SU-DHL-6 (cell line): ENCODE data around the gene PRKCD.

ENCODE experiments used
- H2AFZ ChIP-seq: fragments of 200-600 bp; sonication (generic); 2 replicates; pipeline ENCODE4 v1.6.1; 2014; ENCODE audit warnings: low read depth, mild to moderate bottlenecking, moderate library complexity, mixed read lengths, antibody characterized with exemption, low read length; ENCODE audit not compliant: severe bottlenecking
- H3F3A ChIP-seq: fragments of 200-600 bp; shearing (Covaris generic); 2 replicates; pipeline ENCODE4 v1.6.0; 2016; ENCODE audit warnings: antibody characterized with exemption, mild to moderate bottlenecking; ENCODE audit not compliant: insufficient read depth
- H3K27ac ChIP-seq: fragments of 200-600 bp; sonication (generic); 2 replicates; pipeline ENCODE4 v1.5.1; 2016; ENCODE audit warnings: low read depth, mild to moderate bottlenecking, low read length, moderate library complexity, mixed read lengths
- H3K27me3 ChIP-seq: fragments of 200-600 bp; sonication (generic), shearing (Covaris generic); 2 replicates; pipeline ENCODE4 v1.6.0; 2014; ENCODE audit warnings: mild to moderate bottlenecking, low read length
- H3K36me3 ChIP-seq: fragments of 200-600 bp; sonication (generic); 2 replicates; pipeline ENCODE4 v1.6.1; 2014; ENCODE audit warnings: mild to moderate bottlenecking, low read length, mixed read lengths
- H3K4me2 ChIP-seq: fragments of 300-600, 200-600 bp; shearing (Covaris generic), sonication (generic); 2 replicates; pipeline ENCODE4 v1.6.0; 2014; ENCODE audit warnings: low read length, low read depth, mild to moderate bottlenecking; ENCODE audit not compliant: poor library complexity, severe bottlenecking
- H3K4me3 ChIP-seq: fragments of 200-600 bp; sonication (generic); 2 replicates; pipeline ENCODE4 v1.5.1; 2014; ENCODE audit warnings: antibody characterized with exemption, low read length, mild to moderate bottlenecking, mixed read lengths; ENCODE audit not compliant: insufficient read depth, poor library complexity, severe bottlenecking
- H3K79me2 ChIP-seq: fragments of 200-600 bp; sonication (generic); 2 replicates; pipeline ENCODE4 v1.6.1; 2014; ENCODE audit warnings: mild to moderate bottlenecking, low read length, moderate library complexity; ENCODE audit not compliant: insufficient read depth
- H3K9ac ChIP-seq: fragments of 200-600 bp; sonication (generic); 2 replicates; pipeline ENCODE4 v1.7.0; 2014; ENCODE audit warnings: mild to moderate bottlenecking, low read length
- H3K9me2 ChIP-seq: fragments of 200-600 bp; sonication (generic); replicated peaks from 2 replicates; pipeline ENCODE4 v1.6.1; 2014; ENCODE audit warnings: low read length; ENCODE audit not compliant: insufficient read depth
- H3K9me3 ChIP-seq: fragments of 200-600 bp; sonication (generic); 2 replicates; pipeline ENCODE4 v1.6.1; 2014; ENCODE audit warnings: low read length, mixed read lengths; ENCODE audit not compliant: insufficient read depth
- H4K20me1 ChIP-seq: fragments of 200-600 bp; sonication (generic); 2 replicates; pipeline ENCODE4 v1.6.1; 2014; ENCODE audit warnings: low read depth, mild to moderate bottlenecking, antibody characterized with exemption, low read length, moderate library complexity, mixed read lengths
- CTCF ChIP-seq: fragments of 200-600 bp; sonication (generic); IDR thresholded peaks from one replicate; pipeline ENCODE4 v1.5.1; 2017; ENCODE audit warnings: antibody characterized with exemption, mild to moderate bottlenecking, low read length, moderate library complexity; ENCODE audit not compliant: insufficient read depth, poor library complexity, severe bottlenecking
- EZH2phosphoT487 ChIP-seq: fragments of 200-600 bp; sonication (generic), shearing (Covaris generic); conservative IDR thresholded peaks from 2 replicates; pipeline ENCODE4 v1.6.1; 2018; ENCODE audit warnings: mild to moderate bottlenecking, antibody characterized with exemption, low read length, moderate library complexity, mixed read lengths

The PRKCD gene

GRCh38 chr3:53173107-53173506 is 12.1 kb downstream of the PRKCD start:
- Histone ChIP-seq H3K9me2 (no peaks in the 10 kb centered on the region), H3K79me2 (peaks cover 84% of the 10 kb centered on the region), H3F3A (peaks cover 35% of the 10 kb centered on the region), H2AFZ (no peak overlapping the region), H3K9ac (peak overlapping the region; percentile 56), H3K27ac (peak overlapping the region; percentile 94), H3K4me2 (peak overlapping the region; percentile 47), H4K20me1 (no peaks in the 10 kb centered on the region), H3K4me3 (no peak overlapping the region), H3K27me3 (no peaks in the 10 kb centered on the region), H3K36me3 (no peaks in the 10 kb centered on the region), H3K9me3 (no peaks in the 10 kb centered on the region)
- TF ChIP-seq CTCF (no peak), EZH2phosphoT487 (no peak)

GRCh38 chr3:53174346-53175250 is 13.6 kb downstream of the PRKCD start:
- Histone ChIP-seq H4K20me1 (no peaks in the 10 kb centered on the region), H3F3A (peaks cover 35% of the 10 kb centered on the region), H3K4me2 (peak overlapping the region; percentile 47), H3K4me3 (peak overlapping the region; percentile 17), H3K79me2 (peaks cover 83% of the 10 kb centered on the region), H2AFZ (no peak overlapping the region), H3K9ac (peak overlapping the region; percentile 56), H3K9me2 (no peaks in the 10 kb centered on the region), H3K27ac (peak overlapping the region; percentile 94), H3K27me3 (no peaks in the 10 kb centered on the region), H3K9me3 (no peaks in the 10 kb centered on the region), H3K36me3 (no peaks in the 10 kb centered on the region)
- TF ChIP-seq CTCF (peak; percentile 58), EZH2phosphoT487 (no peak)

- H3K79me2 ChIP-seq = peaks cover 70% of the 10 kb centered on the region
- H3K4me2 ChIP-seq = no peak overlapping the region
Observed at GRCh38 chr3:53175613-53176540, 14.9 kb downstream of the PRKCD start.

More at GRCh38 chr3:53175613-53176540, 14.9 kb downstream of the PRKCD start:
- Histone ChIP-seq H3K27ac (peak overlapping the region; percentile 94), H4K20me1 (no peaks in the 10 kb centered on the region), H3K9ac (peak overlapping the region; percentile 56; the same call in 1 of the 2 replicates), H2AFZ (no peak overlapping the region), H3K36me3 (no peaks in the 10 kb centered on the region), H3F3A (peaks cover 40% of the 10 kb centered on the region), H3K27me3 (no peaks in the 10 kb centered on the region), H3K4me3 (no peak overlapping the region), H3K9me3 (no peaks in the 10 kb centered on the region), H3K9me2 (no peaks in the 10 kb centered on the region)
- TF ChIP-seq CTCF (no peak), EZH2phosphoT487 (no peak)
